ENCODE measurements around the gene ADAMTS13.

The ADAMTS13 gene

DNA sequence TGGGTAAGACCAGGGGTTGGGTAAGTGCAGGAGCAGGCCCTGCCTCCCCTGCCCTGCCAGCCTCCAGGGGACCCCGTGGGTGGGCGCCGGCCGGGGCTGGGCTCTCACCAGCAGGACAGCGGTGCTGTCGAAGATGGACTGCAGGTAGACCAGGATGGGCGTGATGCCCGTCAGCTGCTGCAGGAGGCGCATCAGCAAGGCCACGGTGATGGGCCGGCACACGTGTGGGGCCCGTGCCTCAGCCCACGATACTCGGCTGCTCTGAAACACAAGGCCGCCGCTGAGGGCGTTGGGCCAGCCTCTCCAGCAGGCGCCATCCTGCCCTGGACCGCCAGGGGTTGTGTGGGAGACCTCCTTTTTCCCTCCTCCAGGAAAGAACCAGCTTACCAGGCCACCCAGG is 52.7 kb downstream of the ADAMTS13 start:
- no peak for DNase-seq

DNA sequence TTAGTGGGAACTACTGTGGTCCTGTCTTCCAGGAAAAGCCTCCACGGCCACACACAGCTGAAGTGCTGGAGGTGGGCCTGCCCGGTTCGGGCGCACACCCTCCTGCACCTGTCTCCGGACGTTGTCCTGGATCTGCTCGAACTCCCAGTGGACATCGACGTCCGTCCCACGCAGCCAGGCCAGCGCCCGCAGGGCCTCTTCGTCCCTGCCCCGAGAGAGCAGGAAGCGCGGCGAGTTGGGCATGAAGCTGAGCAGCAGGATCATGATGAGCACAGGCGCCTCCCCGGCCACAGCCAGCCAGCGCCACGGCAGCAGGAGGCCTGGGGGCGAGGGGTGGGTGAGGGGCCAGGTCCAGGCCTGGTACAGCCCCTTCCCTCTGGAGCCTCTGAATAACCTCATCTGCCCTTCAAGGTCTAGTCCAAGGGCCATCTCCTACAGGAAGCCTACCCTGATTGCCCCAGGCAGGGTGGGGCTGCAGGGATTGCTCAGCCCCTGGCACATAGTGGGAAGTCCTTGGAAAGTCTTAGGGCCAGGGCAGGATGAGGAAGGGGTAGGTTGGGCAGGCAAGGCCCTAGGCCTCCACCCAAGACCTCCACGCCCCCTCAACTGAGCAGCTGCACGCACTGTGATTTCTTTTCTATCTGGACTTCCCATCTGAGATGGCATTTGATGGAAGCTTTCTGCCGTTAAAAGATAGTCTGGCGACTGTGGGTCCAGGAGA is 53.3 kb downstream of the ADAMTS13 start:
- no peak for DNase-seq

DNA sequence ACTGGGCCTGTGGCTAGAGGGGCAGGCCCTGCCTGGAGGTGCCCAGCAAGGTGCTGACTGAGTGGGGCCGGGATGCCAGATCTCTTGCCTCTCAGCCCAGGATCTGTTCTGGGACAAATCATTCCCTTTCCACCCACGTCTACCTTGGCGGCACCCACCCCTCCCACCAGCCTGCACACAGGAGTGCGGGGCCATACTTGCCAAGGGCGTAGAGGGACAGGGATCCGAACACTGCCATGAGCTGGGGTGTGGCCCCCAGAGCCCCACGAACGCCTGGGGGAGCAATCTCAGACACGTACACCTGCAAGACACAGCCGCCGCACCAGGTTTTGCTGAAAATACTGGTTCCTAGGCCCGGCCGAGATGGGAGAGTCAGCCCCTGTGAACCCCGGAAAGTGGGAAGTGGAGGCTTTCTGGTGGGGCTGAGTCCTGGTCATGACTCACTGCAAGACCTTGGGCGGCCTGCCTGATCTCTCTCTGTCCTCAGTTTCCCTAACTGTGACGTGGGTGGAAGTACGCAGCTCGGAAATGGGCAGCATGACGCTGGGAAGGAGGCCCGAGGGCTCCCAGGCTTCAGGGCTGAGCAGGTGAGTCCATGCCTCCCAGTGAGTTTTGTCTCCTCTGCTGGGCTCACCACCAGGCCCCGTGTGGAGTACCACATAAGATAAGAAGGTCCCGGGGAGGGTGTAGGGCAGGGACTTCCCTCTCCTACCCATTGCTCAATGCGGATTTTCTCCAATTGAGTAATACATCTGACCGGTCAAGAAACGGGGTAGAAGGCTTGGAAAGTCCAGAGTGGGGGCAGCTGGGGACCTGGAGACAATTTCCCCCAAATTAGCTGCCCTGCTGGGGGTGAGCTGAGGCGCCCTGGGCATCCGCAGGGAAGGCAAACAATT is 54.1 kb downstream of the ADAMTS13 start:
- no peak for DNase-seq

DNA sequence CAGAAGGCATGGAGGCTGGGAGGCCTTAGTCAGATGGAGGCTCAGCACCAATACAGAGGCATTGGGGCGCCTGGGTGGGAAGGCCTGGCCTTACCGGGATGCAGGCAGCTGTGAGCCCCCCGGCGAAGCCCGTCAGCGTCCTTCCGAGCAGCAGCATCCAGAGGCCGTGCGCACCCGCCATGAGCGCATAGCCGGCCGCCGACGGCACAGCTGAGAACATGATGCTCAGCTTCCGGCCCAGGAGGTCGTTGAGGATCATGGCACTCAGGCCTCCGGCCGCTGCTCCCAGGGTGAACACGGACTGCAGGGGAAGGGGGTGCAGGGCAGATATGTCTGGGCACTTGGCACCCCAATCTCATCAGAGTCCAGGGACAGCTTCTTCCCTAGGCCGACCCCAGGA is 54.8 kb downstream of the ADAMTS13 start:
- no peak for DNase-seq

DNA sequence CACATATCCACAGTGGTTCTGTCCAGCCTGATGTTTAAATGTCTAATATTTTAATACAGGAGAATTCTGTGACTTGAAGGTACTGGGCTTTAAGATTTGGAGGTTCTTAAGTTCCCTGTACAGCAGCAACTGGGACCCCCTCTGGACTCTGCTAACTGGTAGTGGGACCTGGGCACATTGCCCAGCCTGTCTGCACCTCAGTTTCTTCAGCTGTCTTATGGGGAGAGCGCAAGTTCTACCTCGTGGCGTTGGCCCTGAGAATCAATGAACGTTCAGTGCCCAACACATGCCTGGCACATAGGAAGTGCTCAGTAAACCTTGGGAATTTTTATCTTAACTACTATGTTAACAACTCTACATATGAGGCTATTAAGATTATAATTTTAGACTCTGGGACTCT is 55.3 kb downstream of the ADAMTS13 start:
- no peak for DNase-seq

DNA sequence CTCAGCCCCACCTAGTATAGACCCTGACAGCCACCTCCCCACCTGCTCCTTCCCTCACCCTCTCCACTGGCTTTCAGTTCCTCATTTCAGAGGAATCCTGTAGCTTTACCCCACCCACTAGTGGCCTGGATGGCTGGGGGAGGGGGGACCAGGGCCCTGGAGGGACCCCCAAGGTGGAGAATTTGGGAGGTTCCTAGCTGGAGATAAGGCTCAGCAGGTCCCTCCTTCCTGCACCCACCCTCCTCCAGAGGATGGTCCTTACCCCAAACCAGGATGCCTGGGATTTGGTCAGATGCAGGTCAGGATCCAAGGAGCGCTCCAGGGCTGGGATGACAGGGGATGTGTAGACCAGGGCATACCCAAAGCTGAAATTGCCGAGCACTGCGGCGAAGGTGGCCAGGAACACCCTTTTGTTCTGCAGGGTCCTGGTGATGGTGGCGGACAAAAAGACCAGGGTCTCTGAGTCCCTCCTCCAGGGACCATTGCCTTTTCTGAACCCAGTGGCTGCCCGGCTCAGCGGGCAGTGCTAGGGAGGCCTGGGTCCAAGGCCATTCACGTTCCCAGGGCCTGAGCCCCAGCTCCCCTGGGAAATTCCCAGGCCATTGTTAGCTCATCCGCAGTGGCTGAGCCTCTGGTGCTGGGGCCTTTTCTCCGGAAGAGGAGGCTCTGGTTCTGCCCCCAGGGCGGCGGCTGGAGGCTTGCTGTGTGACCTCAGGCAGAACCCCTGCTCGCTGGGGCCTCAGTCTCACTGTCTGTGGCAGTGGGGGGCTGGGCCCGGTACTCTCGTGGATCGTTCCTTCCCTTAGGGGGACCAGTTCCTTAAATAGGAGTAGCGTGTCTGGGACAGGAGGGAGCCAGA is 56.1 kb downstream of the ADAMTS13 start:
- peak; percentile 13 to 52 for DNase-seq

DNA sequence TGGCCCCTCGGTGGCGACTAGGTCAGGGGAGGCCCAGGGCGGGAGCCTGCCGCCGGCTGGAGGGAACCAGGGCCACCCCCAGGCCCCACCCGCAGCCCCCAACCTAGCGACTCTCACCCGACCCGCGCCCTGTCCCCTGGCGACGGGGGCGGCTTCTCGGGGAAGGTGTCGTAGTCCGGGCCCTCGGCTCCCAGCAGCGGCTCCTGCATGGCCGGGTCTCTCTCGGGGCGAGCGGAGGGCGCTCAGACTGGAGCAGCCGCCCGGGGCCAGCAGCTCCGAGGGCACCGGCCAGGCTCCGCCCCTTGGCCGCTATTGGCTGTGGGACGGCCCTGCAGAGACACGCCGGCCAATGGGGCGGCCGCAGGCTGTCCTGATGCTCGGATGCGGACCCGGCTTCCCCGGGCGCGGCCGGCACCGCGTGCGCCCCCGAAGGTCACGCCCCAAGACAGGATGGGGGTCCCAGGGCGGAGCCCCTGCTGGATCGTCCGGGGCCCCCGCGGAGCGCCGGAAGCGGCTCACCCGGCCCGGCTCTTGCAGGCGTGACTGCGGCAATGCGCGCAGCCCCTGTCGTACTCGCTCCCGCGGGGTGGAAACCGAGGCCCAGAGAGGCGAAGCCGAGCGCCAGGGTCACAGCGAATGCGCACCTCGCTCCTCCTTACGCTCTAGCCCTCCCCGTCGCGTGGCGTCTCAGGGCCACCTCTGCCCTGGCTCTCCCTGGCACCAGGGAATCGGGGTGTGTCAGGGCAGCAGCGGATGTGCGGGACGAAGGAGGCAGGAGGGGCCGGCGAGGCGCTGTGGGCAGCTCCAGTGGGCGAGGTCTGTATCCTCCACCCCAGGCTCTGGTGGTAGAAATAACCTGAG is 56.9 kb downstream of the ADAMTS13 start, which contains the start of gene SLC2A6:
TSS of gene SLC2A6 (minus strand) at position 249 of the 861 bp plus-strand sequence. CDS start at position 209, 40 bp downstream.
- DNase-seq, result peak; percentile 31 to 56

DNA sequence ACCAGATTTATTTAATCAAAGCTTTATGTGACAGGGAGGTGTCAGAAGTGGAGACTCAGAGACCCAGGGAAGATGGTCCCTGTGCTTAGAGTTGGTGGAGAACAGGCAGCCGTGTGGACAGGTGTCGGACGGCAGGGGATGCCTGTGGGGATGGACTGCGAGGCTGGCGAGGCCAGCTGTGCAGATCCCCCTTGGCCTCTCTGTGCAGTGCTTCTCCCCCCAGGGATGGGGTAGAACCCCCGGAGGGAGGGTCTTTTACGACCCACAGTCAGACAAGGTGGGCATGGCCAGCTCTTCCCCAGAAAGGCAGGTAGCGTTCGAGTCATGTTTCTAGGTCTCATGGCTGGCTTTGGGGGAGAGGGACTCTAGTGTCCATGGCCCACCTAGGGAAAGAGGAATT is 61.4 kb downstream of the ADAMTS13 start:
- no peak for DNase-seq

DNA sequence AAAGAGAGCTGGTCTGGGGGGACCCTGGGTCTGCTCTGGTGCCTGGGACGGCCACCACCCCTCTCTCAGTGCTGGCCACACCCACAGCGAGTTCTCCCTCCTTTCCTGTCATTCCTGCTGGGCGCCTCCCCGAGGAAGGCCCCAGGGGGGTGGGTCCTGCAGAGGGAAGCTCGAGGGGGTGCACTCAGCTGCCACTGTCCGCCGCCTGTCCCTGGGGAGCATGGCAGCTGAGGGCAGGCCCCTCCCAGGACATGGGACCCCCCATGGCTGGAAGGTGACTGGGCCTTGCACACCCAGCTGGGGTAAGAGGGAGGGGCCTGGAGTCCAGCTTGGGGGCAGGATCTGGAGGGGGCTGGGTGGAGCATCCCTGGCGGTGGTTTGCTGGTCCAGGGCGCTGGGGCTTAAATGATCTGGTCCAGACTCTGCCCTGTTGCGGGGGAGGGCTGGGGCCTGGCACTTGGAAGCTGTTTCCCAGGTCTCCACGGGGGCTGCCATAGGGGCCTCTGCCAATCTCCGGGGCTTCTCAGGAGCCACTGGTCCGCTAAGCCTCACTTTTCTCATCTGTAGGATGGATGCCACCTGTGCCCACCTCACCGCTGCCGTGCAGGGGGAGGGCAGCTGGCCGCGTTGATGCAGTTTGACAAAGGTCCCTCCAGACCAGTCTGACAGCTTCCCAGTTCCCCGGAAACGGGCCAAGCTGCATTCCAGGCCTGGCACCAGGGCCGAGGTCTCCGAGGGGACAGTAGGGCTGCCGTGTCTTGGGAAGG is 62.7 kb downstream of the ADAMTS13 start:
- no peak for DNase-seq

DNA sequence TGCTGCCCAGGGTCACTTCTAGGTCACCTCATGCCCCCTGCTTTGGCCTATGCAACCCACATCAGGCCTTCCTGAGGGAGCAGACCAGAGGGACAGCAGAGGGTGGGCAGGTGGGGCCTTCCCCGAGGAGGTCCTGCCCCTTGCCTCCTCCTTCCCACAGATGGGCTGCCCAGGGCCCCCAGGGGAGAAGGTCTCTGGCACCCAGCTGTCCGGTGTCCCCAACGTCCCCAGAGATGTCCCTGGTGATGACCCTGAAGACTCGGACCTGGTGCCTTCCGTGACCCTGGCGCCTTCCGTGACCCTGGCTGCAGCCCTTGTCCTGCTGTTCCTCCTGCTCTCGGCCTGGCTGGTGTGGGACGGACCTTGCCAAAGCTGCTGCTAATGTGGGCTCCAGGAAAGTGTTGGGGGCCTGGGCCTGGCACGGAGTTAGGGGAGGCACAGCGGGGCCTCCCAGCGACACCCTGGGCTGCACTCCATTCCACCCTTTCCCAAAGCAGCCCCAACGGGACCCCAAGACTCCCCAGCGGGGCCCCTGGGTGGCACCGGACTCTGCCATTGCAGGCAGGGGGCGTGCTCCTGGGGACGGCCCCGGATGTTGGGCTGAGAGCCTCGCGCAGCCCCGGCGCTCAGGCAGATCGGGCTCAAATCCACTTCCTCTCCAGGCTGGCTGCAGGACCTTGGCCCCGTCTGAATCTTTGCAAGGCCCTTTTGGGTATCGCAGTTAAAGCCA is 63.5 kb downstream of the ADAMTS13 start:
- peak; percentile 35 to 39 for DNase-seq

DNA sequence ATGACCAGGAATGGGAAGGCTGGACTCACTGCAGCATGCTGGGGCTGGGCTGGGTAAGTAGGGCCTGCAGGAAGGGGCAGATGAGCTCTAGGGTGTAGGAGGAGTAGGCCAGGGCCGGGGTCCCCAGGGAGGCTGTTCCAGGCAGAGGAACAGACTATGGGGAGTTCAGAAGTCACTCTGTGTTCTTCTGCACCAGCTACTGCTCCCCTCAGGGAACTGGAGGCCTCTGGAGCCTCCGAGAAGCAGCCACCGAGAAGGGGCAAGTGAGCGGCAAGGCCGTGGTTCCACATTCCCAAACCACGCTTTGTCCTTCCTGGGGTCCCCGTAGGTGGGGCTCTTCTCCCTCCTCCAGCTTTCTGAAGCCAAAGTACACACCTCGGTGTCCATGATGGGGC is 65.2 kb downstream of the ADAMTS13 start:
- DNase-seq, result no peak

DNA sequence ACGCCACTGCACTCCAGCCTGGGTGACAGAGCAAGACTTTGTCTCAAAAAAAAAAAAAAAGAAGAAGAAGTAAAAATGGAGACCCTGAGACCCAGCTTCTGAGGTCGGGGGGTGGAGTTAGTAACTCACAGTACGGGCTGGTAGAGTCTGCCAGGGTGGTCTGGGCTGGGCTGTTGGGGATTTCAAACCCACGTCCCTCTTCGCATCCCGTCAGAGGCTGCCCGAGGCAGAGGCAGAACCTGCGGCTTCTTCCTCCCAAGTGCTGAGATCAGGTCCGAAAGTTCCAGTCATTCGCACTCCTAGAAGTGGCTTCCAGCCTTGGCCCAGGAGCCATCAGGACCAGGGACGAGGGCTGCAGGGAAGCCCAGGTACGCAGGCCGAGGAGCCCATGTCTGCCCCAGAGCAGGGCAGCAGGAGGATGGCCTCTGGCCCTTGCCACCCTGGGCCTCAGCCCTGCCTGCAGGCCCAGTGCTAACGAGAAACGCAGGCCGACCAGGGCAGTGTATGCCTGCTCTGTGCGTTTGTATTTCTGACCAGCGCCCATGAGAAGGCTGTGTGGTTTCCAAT is 66.6 kb downstream of the ADAMTS13 start:
- DNase-seq, result no peak

DNA sequence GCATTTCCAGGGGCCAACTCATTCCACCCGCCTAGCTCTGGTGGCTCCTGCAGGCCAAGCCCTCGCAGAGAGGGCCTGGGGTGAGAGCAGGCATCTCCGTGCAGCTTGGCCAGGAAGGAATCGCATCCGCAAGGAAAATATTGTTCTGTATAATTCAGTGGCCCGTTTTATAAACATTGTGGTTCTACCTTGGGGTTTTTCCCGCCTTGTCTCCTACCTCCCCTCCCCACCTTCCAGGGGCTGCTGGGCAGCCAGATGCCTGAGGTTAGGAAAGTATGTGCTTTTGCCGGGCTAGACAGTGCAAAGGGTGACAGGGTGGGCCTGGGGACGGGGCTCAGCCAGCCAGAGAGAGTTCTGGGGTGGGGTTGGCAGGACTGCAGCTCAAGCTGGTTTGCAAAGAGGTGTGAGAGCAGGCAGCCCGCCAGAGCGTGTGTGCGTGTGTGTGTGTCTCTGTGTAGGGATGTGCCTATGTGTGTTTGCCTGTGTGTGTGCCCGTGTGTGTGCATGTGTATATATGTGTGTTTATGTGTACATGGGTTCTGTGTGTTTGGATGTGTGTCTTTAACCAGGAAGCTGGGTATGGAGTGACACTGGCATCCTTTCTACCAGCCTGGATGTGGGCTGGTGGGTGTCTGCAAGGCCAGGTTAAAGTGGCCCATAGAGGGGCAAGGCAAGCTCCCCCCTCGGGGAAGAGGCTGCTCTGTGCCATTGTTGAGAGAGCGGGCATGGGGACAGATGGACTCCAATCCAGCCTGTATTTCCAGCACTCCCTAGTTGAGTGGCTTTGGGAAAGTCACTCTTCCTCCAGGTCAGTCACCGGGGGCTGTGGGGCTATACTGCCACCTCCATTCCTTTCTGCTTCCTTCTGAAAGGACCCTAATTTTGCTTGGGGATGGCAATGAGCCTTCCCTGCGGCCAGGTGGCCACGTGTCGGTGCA is 67.4 kb downstream of the ADAMTS13 start:
- no peak for DNase-seq

DNA sequence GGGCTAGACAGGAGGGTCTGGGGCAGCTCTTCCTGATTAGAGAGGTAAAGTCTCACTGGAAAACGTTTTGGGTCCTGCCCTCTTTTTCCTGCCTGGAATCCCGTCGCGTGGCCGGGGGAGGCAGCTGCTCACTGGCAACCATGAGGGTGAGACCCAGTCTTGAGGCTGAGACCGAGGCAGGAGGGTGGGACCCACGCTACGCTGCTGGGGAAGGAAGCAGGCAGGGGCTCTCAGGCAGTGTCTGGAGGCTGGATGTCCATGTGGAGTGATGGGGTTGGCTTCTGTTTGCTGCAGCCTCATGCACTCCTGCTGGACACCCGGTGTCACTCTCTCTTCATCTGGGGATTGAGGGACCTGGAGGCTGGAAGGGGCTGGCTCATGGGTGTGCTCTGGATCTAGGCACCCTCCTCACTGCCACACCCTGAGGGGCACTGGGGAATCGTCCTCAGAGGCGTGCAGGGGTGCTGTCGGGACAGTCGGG is 68.1 kb downstream of the ADAMTS13 start:
- DNase-seq, result no peak

DNA sequence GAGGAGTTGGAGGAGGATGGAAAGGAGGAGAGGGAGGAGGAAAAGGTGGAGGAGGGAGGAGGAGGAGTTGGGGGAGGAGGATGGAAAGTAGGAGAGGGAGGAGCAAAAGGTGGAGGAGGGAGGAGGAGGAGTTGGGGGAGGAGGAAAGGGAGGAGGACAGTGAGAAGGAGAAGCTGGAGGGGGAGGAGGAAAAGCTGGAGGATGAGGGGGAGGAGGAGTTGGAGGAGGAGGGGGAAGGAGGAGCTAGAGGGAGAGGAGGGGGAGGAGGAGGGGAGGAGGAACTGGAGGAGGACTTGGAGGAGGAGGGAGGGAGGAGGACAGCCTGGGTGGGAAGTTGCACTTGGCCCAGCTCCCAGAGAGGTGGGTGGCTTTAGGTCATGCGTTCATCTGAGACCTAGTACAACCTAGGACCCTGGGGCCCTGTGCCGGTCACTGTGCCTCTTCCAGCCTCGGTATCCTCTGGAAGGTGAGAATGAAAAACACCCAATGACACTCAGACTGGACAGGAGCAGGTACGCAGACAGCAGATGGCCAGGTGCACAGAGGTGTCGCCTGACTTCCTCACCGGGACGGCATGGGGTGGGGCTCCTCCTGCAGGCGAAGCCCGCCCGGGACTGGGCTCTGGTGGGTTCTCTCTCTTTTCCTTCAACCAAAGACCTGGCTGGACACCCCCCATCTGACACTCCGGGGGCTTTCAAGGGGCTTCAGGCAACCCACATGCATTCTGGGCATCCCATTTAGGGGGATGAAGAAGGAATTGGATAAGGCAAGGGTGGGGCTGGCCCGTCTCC is 68.9 kb downstream of the ADAMTS13 start:
- no peak for DNase-seq

DNA sequence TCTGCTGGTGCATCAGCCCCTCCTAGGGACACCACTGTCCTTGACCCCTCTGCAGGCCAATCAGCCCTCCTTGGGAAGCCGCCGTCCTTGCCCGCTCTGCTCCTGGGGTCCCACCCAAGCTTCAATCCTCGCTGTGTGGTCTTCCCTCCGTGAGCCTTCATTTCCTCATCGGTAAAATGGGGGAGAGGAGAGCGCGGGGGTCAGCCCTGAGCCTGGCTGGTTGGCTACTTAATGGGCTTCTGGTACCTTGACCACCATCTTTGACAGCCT is 69.4 kb downstream of the ADAMTS13 start:
- no peak for DNase-seq

DNA sequence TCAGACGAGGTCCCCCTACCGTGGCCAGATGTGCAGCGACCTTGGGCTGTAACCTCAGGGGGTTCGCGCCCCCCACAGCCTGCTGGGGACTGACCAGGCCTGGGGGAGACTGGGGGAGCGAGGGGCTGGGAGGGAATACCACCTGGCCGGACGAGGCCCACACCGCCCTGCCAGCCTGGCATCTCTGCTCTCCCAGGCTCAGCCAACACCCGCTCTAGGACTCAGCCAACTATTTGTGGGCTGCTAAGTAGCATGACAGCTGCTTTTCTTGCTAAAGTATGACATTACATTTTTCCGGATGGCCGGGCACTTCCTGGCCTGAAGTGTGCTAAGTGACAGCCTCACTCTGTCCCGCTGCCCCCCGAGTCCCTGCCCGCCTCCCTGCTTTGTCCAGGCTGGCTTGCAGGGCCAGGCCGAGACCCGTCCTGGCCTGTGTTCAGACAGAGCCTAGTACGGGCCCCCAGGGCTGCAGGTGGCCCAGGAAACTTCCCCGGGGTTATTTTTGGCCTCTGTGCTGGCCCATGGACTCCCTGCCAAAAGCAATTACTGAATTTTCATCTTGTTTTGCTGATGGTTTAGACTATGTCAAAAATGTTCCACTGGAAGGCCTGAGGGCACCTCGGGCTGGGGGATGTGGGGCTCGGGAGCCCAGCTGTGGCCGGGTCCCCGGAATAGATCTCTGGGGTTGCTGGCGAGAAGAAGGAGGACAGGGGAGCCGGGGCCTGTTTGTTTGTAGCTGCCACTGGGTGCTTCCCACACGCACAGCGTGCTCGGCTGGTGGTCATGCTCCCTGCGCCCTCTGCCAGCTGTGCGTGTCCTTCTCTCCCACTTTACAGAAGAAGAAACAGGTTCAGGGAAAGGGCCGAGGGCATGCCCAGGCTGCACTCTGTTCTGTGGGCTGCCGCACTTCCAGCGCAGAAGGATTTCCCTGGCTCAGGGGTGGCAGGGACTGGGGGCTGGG is 70.2 kb downstream of the ADAMTS13 start:
- DNase-seq, result no peak
